GM12892 (cell line): ENCODE measurements around the gene NAA38.
"Not testable (repeated sequence)": the region's sequence is repeated elsewhere in the genome, so short reads cannot be mapped to it uniquely, and the experiment has no call there.

Source experiments
- DNase-seq: peaks from one replicate; pipeline ENCODE4 v3.0.0; 2011; ENCODE audit not compliant: insufficient read length
- FAIRE-seq: peaks from 2 replicates; lab custom pipeline; 2011; peaks lifted over from hg19 to GRCh38; lab: Jason Lieb, UNC
- POLR2A ChIP-seq: IDR thresholded peaks from 2 replicates; pipeline ENCODE4 v1.6.1; 2011; ENCODE audit warnings: low read depth, low read length, control low read depth
- POLR2AphosphoS5 ChIP-seq: IDR thresholded peaks from 2 replicates; pipeline ENCODE4 v1.6.1; 2011; ENCODE audit warnings: low read depth, low read length, control low read depth
- TAF1 ChIP-seq: IDR thresholded peaks from 2 replicates; pipeline ENCODE4 v1.6.1; 2011; ENCODE audit warnings: low read depth, mild to moderate bottlenecking, control low read depth, low read length, borderline replicate concordance

The NAA38 gene

DNA sequence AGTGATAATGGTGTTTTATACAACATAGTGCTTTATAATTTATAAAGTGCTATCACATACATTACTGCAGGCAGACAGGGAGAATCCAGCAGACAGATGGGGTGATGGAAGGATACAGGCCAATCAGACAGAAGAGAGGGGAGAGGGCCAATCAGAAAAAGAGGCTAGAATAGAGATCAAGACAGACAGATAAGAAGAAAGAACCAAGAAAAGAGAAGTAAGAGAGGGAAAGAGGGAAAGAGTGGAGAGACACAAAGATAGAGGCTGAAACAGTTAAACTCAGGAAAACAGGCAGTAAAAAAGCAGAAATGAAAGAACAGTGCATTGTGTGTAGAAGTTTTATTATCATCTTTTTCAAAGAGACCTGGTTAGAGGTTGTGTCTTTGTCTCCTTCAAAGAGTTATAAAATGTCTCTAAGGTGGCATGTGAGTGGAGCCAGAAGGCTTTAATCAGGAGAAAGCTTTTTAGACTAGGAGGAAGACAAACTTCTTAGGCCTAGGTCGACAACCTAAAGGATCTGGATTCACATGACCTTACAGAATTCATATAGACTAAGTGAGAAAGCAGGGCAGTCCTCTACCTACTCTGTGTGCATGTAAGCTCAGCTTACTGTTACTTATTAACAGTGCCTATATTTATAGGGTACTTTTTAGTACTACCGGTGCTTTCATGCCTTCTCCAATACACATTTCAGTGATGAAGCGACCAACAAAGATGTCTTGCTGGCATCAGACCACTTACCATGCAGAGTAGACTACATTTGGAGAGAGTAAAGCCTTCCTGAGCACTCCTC, 22.9 kb upstream of the NAA38 start:
- FAIRE-seq (no peak), DNase-seq (no peak)
- no peak for TF ChIP-seq POLR2A
- no peak for TF ChIP-seq TAF1
- no peak for TF ChIP-seq POLR2AphosphoS5

DNA sequence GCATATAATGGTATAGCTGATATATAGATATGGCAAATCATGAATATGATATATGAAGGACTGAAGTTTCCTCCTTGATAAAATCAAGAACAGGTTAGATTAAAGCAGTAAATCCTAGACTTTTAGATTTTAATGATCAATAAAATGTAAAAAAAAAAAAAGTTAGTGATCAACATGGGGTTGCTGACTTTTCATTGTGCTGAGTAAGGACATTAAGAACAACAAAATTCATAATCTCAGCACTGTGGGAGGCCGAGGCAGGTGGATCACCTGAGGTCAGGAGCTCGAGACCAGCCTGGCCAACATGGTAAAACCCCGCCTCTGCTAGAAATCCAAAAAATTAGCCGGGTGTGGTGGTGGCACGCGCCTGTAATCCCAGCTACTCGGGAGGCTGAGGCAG, 20.9 kb upstream of the NAA38 start:
- DNase-seq, result no peak
- TF ChIP-seq POLR2AphosphoS5 (no peak), POLR2A (no peak), TAF1 (no peak)
- FAIRE-seq, result no peak

DNA sequence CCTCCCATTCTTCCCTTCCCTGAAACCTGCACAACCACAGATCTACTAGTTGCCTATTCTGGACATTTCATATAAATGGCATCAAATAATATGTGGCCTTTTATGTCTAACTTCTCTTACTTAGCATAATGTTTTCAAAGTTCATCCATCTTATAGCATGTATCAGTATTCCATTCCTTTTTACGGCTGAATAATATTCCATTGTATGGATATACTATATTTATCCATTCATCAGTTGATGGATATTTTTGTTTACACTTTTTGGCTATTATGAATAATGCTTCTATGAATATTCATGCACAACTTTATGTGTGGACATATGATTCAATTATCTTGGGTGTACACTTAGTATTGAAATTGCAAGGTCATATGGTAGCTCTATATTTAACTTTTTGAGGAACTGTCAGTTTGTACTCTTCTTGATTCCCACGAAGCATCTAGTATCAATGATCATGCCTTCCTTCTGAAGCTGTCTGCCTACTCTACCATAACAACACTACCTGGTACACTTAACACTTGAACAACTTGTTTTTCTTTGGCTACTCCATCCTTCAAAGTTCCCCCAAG, 18.5 kb upstream of the NAA38 start:
- TF ChIP-seq POLR2A, result no peak
- TF ChIP-seq TAF1, result no peak
- no peak for TF ChIP-seq POLR2AphosphoS5
- FAIRE-seq, result no peak
- no peak for DNase-seq

DNA sequence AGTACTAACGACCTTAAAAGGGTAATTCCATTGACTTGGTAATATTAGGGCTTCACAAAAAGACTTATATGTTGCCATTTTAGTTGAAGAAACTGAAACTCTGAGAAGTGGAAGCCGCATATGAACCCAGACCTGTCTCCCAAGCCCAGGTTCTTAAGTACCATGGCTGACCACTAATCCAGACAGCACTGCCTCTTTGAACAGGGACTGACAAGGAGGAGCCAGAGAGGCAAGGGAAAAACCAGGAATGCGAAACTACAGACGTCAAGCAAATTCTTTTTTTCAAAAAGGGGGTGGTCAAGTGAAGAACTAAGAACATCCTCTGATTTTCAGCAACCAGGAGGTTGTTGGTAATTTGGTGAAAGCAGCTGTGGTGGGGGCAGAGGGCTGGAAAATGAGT, 15.7 kb upstream of the NAA38 start:
- no peak for FAIRE-seq

DNA sequence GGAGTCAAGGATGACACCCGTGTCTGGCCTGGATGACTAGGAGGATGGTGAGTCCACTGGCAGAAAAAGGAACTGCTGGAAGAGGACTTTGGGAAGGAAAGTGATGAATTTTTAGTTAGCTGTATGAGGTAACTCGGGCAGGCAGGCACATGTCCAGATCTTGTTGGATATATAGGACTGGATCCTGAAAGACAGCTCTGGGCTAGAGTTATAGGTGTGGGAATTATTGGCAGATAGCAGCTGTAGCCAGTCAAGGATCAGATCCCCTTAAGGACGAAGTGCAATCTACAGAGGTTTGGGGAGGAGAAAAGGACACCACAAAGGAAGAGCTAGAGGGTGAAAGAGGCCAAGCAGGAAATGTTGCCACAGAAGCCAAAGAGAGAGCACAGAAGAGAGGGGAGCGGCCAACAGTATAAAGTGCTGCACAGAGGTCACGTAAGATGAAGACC, 10.5 kb upstream of the NAA38 start:
- no peak for TF ChIP-seq POLR2AphosphoS5
- no peak for TF ChIP-seq TAF1
- no peak for TF ChIP-seq POLR2A
- no peak for FAIRE-seq
- no peak for DNase-seq

More for the DNA sequence above, 15.7 kb upstream of the NAA38 start:
- no peak for TF ChIP-seq POLR2AphosphoS5
- 0 out of 2 replicates have a peak, but pooled peaks have one; percentile 27 for TF ChIP-seq POLR2A
- TF ChIP-seq TAF1, result no peak
- DNase-seq, result no peak

DNA sequence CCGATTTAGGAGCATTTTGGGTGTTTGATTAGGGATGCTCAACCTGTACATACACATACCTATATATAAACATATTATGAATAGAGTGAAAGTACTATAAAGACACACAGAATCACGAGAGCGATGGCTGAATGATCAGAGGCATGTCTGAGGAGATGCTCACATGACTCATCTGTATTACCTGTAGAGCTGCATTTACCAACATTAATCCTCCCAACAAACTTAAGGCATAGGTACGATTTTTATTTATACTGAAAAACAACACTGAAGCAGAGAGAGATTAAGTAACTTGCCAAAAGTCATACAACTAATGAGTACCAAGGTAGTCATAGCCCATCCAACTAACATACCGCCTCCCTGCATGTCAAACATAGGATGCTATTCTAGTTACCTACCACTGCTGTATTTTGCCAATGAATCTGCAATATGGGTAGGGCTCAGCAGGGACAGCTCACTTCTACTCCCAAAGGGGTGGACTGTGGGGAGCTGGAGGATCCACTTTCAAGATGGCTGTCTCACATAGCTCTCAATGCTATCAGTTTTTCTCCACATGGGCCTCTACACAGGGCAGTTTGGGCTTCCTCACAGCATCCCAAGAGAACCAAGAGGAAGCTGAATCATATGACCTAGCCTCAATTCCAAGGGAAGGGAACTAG, 7.8 kb upstream of the NAA38 start:
- FAIRE-seq, result no peak
- no peak for DNase-seq
- TF ChIP-seq POLR2AphosphoS5 (no peak), POLR2A (no peak), TAF1 (no peak)

DNA sequence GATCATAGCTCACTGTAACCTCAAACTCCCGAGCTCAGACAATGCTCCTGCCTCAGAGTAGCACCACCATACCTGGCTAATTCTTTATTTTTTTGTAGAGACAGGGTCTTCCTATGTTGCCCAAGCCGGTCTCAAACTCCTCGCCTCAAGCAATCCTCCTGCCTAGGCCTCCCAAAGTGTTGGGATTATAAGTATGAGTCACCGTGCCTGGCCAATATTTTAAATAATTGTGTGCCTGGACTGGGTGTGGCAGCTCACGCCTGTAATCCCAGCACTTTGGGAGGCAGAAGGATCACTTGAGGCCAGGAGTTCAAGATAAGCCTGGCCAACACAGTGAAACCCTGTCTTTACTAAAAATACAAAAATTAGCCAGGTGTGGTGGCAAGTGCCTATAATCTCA, 7.0 kb upstream of the NAA38 start:
- not testable (repeated sequence) for DNase-seq, FAIRE-seq

DNA sequence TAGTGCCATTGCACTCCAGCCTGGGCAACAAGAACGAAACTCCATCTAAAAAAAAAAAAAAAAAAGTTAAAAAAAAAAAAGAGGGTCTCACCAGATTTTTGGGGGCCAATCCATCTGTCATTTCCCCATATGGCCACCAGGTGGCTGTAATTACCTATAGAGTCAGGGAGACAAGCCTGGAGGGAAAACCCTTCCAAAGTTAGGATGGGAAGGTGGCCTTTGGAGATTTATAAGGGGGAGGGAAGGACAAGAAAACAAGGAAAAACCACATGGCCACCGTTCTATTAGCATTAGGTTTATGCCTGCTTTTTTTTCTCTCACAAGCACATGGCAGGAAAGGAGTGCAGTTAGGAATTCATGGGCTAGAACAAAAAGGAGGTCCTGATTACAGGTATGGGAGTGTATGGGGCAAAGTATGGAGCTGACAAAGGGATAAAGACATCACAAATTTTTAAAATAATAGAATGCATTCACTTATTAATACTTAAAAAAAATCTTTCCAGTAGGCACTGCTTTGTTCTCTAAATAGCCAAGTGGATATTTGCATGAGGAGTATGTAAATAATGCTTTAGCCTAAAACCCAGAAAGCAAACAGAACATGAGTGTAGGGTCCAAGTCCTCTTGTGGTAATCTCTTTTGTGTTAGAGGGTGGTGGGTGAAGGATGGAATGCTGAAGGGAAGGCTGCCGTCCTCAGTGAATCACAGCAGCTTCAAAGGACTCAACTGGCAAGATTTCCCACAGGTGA, 5.5 kb upstream of the NAA38 start:
- DNase-seq, result no peak
- TF ChIP-seq POLR2AphosphoS5 (no peak), POLR2A (no peak), TAF1 (no peak)
- no peak for FAIRE-seq

DNA sequence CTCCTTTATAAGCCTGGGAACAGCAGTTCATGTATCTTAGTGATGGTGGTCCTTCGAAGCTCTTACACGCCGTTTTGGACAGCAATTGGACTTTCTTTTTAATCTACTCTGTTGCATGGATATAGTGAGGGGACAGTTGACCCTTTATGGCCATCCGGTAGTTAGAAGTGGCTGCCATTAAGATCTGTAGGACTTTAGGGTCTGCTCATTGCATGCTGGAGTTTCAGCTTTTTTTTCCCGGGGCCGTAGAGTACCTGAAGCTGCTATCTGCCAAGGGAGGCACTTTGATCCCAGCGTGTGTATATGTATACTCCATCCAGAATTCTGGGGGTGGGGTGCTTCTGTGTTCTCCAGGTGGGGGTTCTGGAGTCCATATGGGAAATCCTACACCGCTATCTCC, 1.7 kb upstream of the NAA38 start:
- FAIRE-seq, result no peak

DNA sequence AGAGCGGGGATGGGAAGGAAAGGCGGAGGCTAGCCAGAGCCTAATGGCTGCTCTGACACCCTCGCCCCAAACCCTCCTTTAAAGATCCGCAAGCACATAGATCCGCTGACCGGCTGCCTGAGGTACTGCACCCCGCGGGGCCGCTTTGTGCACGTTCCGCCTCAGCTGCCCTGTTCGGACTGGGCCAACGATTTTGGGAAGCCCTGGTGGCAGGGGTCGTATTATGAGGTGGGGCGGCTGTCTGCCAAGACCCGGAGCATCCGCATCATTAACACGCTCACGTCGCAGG, 1.1 kb upstream of the NAA38 start:
- no peak for FAIRE-seq
- peak; percentile 42 for DNase-seq
- TF ChIP-seq POLR2AphosphoS5 (no peak), TAF1 (no peak), POLR2A (no peak)

More for the DNA sequence above, 1.7 kb upstream of the NAA38 start:
- DNase-seq, result no peak
- no peak for TF ChIP-seq POLR2A

DNA sequence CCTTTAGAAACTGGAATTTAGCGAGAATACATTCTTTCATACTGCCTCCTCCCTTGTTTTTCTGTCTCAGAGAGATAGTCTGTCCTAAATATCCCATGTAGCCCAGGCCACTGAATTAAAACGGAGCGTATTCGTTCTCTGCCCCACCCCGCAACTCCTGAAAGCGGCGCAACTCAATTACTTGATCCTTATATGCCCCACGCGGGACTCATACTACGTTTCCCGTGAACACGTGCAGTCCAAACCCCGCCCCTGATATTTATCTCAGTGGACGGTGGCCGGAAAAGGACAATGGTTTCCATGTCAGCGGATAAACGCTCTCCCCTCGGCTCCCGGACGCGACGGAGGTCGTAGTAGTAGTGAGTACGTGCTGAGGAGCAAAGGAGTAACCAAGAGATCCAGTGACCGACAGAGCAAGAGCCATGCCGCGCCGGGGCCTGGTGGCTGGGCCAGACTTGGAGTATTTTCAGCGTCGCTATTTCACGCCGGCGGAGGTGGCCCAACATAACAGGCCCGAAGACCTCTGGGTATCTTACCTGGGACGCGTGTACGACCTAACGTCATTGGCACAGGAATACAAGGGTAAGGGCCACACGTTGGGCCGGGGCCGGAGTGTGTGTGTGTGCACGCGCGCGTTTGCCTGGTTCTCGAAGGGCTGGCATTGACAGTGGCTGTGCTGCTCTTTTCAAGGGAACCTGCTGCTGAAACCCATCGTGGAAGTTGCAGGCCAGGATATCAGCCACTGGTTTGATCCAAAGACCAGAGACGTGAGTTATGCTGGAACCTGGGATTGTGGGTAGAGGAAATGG, 558 bp upstream of the NAA38 start, which contains the start of gene CYB5D1:
CYB5D1 (plus strand) TSS at position 291 of the 809 bp plus-strand sequence; CDS start at position 423, 132 bp downstream.
- no peak for TF ChIP-seq TAF1
- peak; percentile 14 for TF ChIP-seq POLR2AphosphoS5
- FAIRE-seq (no peak), DNase-seq (no peak)
